ENCODE results near the gene KLHL18. TPM values are rescaled to one million over a fixed set of nuclear protein-coding genes. Genes with fewer than 3 reads are reported as not detected.

The KLHL18 gene
- total RNA-seq, 1 donor from 2014 or later = 36.6 TPM

DNA sequence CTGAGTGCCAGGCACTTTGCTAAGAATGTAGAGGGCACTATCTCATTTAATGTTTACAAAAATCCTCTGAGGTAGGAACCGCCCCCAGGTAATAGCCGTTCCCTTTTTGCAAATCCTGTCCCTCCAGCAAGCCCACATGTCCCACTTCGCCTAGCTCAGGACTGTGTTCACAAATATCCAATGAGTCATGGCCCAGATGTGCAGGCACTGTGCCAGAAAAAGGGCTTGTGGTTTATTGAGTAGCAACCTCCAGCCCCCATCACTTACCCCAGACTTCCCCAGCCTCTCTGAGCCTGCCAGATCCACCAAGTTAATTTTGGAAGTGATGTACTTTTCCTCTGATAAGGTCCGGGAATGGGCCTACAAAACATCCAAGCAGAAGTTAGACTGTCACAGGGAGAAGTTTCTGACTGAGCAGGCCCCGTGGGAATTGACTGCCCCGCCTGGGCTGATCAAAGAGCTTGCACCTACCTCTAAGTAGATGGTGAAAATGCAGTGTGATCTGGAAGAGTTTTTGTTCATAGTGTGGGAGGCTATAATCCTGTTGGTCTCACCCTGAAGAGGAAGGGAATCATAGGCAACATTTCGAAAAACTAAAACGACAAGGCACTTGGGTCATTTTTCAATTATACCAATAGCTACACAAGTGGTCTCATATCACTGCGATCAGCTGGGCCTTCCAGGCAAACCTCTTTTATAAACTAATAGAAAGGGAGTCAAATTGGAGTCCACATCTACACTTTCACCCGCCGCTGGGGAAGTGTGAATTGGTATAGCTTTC, 15.8 kb upstream of the KLHL18 start:
- intact Hi-C loops (cut with micrococcal nuclease) = loop anchor here (1.0 kb wide), 1 partner anchor 15 kb away; the partner anchor contains the start of genes KIF9 and KLHL18
- no peaks in the 10 kb centered on the region for H3K36me3 Mint-ChIP-seq (ENCODE audit: low read depth)
- ATAC-seq (ENCODE audit: low read depth) (peak; percentile 92), DNase-seq (peak; percentile 27)
- peaks cover 12% of the 10 kb centered on the region for H3K4me1 Mint-ChIP-seq
- TF ChIP-seq, protein P1, sequence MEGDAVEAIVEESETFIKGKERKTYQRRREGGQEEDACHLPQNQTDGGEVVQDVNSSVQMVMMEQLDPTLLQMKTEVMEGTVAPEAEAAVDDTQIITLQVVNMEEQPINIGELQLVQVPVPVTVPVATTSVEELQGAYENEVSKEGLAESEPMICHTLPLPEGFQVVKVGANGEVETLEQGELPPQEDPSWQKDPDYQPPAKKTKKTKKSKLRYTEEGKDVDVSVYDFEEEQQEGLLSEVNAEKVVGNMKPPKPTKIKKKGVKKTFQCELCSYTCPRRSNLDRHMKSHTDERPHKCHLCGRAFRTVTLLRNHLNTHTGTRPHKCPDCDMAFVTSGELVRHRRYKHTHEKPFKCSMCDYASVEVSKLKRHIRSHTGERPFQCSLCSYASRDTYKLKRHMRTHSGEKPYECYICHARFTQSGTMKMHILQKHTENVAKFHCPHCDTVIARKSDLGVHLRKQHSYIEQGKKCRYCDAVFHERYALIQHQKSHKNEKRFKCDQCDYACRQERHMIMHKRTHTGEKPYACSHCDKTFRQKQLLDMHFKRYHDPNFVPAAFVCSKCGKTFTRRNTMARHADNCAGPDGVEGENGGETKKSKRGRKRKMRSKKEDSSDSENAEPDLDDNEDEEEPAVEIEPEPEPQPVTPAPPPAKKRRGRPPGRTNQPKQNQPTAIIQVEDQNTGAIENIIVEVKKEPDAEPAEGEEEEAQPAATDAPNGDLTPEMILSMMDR (IDR thresholded peaks at IDR 0.05) = no peak
- CTCF ChIA-PET = no interaction called here
- no peak overlapping the region for H3K4me3 Mint-ChIP-seq
- peak overlapping the region; percentile 43 for H3K27ac Mint-ChIP-seq
- POLR2A ChIA-PET = interaction anchor here (0.7 to 1.0 kb wide), 2 partner anchors 16 kb away, joined by 3 read pairs; partner anchors contain the start of gene KLHL18
- H3K9me3 Mint-ChIP-seq = no peaks in the 10 kb centered on the region
- no peaks in the 10 kb centered on the region for H3K27me3 Mint-ChIP-seq

DNA sequence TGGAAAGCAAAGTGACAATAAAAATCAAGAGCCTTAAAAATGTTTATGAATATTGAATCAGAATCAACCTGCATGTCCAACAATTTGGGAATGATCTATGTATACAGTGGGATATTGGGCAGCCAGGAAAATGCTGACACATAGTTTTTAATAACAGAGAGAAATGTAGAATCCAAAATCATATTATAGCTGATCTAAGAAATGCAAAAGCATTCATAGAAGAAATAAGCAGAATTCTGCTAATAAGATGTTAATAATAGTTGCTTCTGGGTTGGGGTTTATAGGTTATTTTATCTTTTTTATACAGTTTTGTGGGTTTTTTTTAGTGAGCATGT, 15.3 kb upstream of the KLHL18 start:
- ChIA-PET POLR2A (interaction anchor here (1.0 kb wide), 1 partner anchor 17 kb away, joined by 3 read pairs; no protein-coding TSS in a partner anchor), CTCF (no interaction called here)
- H3K36me3 Mint-ChIP-seq (ENCODE audit: low read depth) = no peaks in the 10 kb centered on the region
- H3K27ac Mint-ChIP-seq = no peak overlapping the region
- ATAC-seq (ENCODE audit: low read depth) (no peak), DNase-seq (no peak)
- no peaks in the 10 kb centered on the region for H3K27me3 Mint-ChIP-seq
- TF ChIP-seq, protein P1 (IDR thresholded peaks at IDR 0.05) = no peak
- H3K4me1 Mint-ChIP-seq = peaks cover 12% of the 10 kb centered on the region
- intact Hi-C loops (cut with micrococcal nuclease) = loop anchor here (1.0 kb wide), 1 partner anchor 15 kb away; the partner anchor contains the start of genes KIF9 and KLHL18
- no peaks in the 10 kb centered on the region for H3K9me3 Mint-ChIP-seq
- no peak overlapping the region for H3K4me3 Mint-ChIP-seq

DNA sequence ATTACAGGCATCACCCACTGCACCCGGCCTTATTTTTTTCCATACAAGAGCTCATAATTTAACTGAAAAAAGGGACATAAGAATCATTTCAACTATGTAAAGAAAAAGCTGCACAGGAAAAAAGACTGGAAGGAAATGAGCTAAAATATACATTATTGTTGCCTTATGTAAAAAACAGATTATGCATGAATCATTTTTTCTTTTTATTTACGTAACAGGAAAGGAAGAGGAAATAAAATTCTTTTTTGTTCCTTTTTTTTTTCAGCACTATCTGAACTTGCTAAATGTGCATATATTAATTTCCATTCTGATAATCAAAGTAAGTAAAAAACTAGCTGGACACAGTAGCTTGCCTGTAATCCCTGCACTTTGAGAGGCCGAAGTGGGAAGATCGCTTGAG, 12.2 kb upstream of the KLHL18 start:
- POLR2A ChIA-PET = no interaction called here

DNA sequence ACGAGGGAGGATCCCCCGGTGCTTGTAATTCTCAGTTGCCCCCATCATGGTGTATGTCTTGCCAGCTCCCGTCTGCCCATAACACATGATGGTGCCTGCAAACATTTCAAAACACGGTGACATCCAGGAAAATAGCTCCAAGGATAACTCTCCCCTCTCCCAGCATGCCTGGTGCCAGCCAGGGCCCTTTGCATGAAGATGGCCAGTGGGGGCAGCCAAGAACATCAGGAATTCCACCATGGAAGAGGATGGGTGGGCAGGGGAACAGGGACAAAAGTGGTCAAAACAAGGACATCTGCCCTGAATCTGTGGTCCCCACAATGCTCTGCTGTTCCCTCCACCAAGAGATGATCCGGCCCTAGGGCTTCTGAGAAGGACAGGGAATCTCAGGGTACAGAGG, 9.2 kb upstream of the KLHL18 start:
- Mint-ChIP-seq H3K4me1 (no peaks in the 10 kb centered on the region), H3K36me3 (ENCODE audit: low read depth) (no peaks in the 10 kb centered on the region), H3K9me3 (no peaks in the 10 kb centered on the region), H3K27ac (no peak overlapping the region), H3K27me3 (no peaks in the 10 kb centered on the region), H3K4me3 (no peak overlapping the region)
- ChIA-PET POLR2A (no interaction called here), CTCF (no interaction called here)
- DNase-seq (no peak), ATAC-seq (ENCODE audit: low read depth) (no peak)
- intact Hi-C loops (cut with micrococcal nuclease) = no loop called here
- TF ChIP-seq, protein P1 (IDR thresholded peaks at IDR 0.05) = no peak

More for the DNA sequence above, 12.2 kb upstream of the KLHL18 start:
- Mint-ChIP-seq H3K4me3 (no peak overlapping the region), H3K27me3 (no peaks in the 10 kb centered on the region), H3K9me3 (no peaks in the 10 kb centered on the region), H3K36me3 (ENCODE audit: low read depth) (no peaks in the 10 kb centered on the region), H3K27ac (no peak overlapping the region), H3K4me1 (peaks cover 12% of the 10 kb centered on the region)
- ATAC-seq (ENCODE audit: low read depth) (no peak), DNase-seq (no peak)
- intact Hi-C loops (cut with micrococcal nuclease) = no loop called here
- CTCF ChIA-PET = interaction anchor here (0.7 to 1.5 kb wide), 2 partner anchors 10 to 21 kb away, joined by 3 read pairs; no protein-coding TSS in a partner anchor
- TF ChIP-seq, protein P1 (IDR thresholded peaks at IDR 0.05) = no peak

DNA sequence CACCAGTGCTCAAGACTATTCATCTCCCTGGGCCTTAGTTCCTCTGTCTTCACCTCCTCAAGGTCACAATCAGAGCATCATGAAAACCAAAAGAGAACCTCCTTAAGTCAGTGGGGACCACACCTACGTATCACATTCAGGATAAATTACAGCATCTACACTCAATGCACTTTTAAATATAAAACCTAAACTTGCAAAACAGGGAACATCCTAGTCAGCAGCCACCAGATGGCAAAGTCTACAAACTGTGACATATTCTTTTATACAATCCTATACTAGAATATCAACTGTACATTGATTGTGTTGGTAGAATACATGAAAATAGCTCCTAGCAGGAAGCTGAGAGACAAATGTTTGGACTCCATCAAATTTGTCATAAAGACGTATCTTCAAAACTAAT, 8.1 kb upstream of the KLHL18 start:
- Mint-ChIP-seq H3K27me3 (no peaks in the 10 kb centered on the region), H3K4me3 (no peak overlapping the region), H3K27ac (no peak overlapping the region), H3K36me3 (ENCODE audit: low read depth) (no peaks in the 10 kb centered on the region), H3K9me3 (no peaks in the 10 kb centered on the region), H3K4me1 (no peaks in the 10 kb centered on the region)
- CTCF ChIA-PET = no interaction called here
- POLR2A ChIA-PET = no interaction called here
- intact Hi-C loops (cut with micrococcal nuclease) = no loop called here
- ATAC-seq (ENCODE audit: low read depth) = no peak
- TF ChIP-seq, protein P1 (IDR thresholded peaks at IDR 0.05) = no peak
- DNase-seq = no peak
